H1 (cell line): ENCODE measurements around the gene MAGED2. TPM values are rescaled to one million over a fixed set of nuclear protein-coding genes. Genes with fewer than 3 reads are reported as not detected.

Experiments used
- CTCF ChIA-PET: fragments of 300-600 bp; sonication (Branson Sonifier 250); formaldehyde crosslinking; loops from one replicate; lab custom pipeline; 2021; ENCODE audit not compliant: partially characterized antibody; lab: Charles Lee
- POLR2A ChIA-PET: fragments of 300-600 bp; sonication (Branson Sonifier 250); formaldehyde crosslinking; loops from one replicate; lab custom pipeline; 2021; ENCODE audit warnings: inconsistent platforms; ENCODE audit not compliant: partially characterized antibody; lab: Charles Lee
- DNase-seq, 2 experiments: peaks; one replicate each; pipeline versions ENCODE4 v3.0.0 to v3.0.0-alpha.2; 2010 to 2022; ENCODE audit warnings: low spot score in 2 of 2, low read depth in 1 of 2, mixed read lengths in 1 of 2
- FAIRE-seq: peaks from 2 replicates; lab custom pipeline; 2011; peaks lifted over from hg19 to GRCh38; lab: Jason Lieb, UNC
- H2AFZ ChIP-seq: 2 replicates; pipeline ENCODE4 v1.8.1; 2012; ENCODE audit warnings: low read length, inconsistent platforms
- H2AK5ac ChIP-seq: 2 replicates; pipeline ENCODE4 v1.6.1; 2013; ENCODE audit warnings: low read depth, low read length
- H2BK120ac ChIP-seq: replicated peaks from 2 replicates; pipeline ENCODE3; 2013; ENCODE audit warnings: low read depth, low read length, inconsistent platforms
- H2BK12ac ChIP-seq: 2 replicates; pipeline ENCODE4 v1.6.1; 2013; ENCODE audit warnings: low read depth, low read length
- H2BK15ac ChIP-seq: 2 replicates; pipeline ENCODE4 v1.6.1; 2013; ENCODE audit warnings: low read length
- H2BK20ac ChIP-seq: 2 replicates; pipeline ENCODE4 v1.6.1; 2013; ENCODE audit warnings: low read length
- H2BK5ac ChIP-seq: 2 replicates; pipeline ENCODE4 v1.6.1; 2013; ENCODE audit warnings: low read depth, low read length
- H3K14ac ChIP-seq: 2 replicates; pipeline ENCODE4 v1.6.1; 2013; ENCODE audit warnings: inconsistent platforms; ENCODE audit not compliant: insufficient read length
- H3K18ac ChIP-seq: 2 replicates; pipeline ENCODE4 v1.6.1; 2013; ENCODE audit warnings: low read length; ENCODE audit errors: extremely low read depth
- H3K23ac ChIP-seq: 2 replicates; pipeline ENCODE4 v1.6.1; 2013; ENCODE audit warnings: inconsistent platforms; ENCODE audit not compliant: insufficient read length
- H3K23me2 ChIP-seq: 2 replicates; pipeline ENCODE4 v1.6.1; 2013; ENCODE audit warnings: low read depth, low read length
- H3K27ac ChIP-seq: 2 replicates; pipeline ENCODE4 v1.6.1; 2011; ENCODE audit warnings: low read depth, low read length, inconsistent platforms
- H3K27me3 ChIP-seq, 4 experiments: replicated peaks in 1 of 4; 1 replicate in 1 of 4; 2 replicates in 3 of 4; pipeline versions ENCODE4 v1.6.1 to v1.8.1; 2011 to 2013; ENCODE audit warnings: low read length in 3 of 4, mild to moderate bottlenecking in 3 of 4, inconsistent platforms in 2 of 4, mixed read lengths in 2 of 4, moderate library complexity in 1 of 4; ENCODE audit not compliant: control insufficient read depth in 3 of 4, insufficient read depth in 3 of 4; ENCODE audit errors: extremely low read depth in 1 of 4
- H3K36me3 ChIP-seq, 4 experiments: 2 replicates each; pipeline versions ENCODE4 v1.6.1 to v1.8.1; 2011 to 2013; ENCODE audit warnings: mild to moderate bottlenecking in 4 of 4, low read length in 3 of 4, moderate library complexity in 2 of 4, control low read depth in 1 of 4, inconsistent platforms in 1 of 4; ENCODE audit not compliant: insufficient read depth in 4 of 4, control insufficient read depth in 2 of 4
- H3K4ac ChIP-seq: replicated peaks from 2 replicates; pipeline ENCODE3; 2013; ENCODE audit warnings: low read length, low read depth, mixed read lengths, inconsistent platforms; ENCODE audit not compliant: insufficient read length
- H3K4me1 ChIP-seq, 4 experiments: replicated peaks in 1 of 4; 1 replicate in 1 of 4; 2 replicates in 3 of 4; pipeline versions ENCODE4 v1.6.1 to v1.8.1; 2011 to 2013; ENCODE audit warnings: low read length in 3 of 4, inconsistent platforms in 2 of 4, mixed read lengths in 1 of 4; ENCODE audit not compliant: insufficient read depth in 4 of 4, control insufficient read depth in 3 of 4
- H3K4me2 ChIP-seq, 2 experiments: 2 replicates each; pipeline versions ENCODE4 v1.6.1 to v1.8.1; 2011 to 2013; ENCODE audit warnings: low read depth in 2 of 2, low read length in 2 of 2, control low read depth in 1 of 2, inconsistent platforms in 1 of 2, mild to moderate bottlenecking in 1 of 2; ENCODE audit not compliant: insufficient read depth in 1 of 2
- H3K4me3 ChIP-seq, 4 experiments: fragments of 200-600, 300-600 bp in 1 of 4; sonication (generic), shearing (Covaris generic), sonication (Bioruptor Twin) in 1 of 4; 2 replicates each; pipeline versions ENCODE4 v1.5.1 to v1.8.1; 2011 to 2016; ENCODE audit warnings: low read length in 4 of 4, low read depth in 3 of 4, control low read depth in 2 of 4, inconsistent platforms in 2 of 4, mild to moderate bottlenecking in 2 of 4, mixed read lengths in 1 of 4, moderate library complexity in 1 of 4; ENCODE audit not compliant: insufficient read depth in 2 of 4; ENCODE audit errors: extremely low read depth in 1 of 4
- H3K56ac ChIP-seq: replicated peaks from 2 replicates; pipeline ENCODE3; 2013; ENCODE audit warnings: low read depth, mild to moderate bottlenecking, mixed read lengths, low read length, inconsistent platforms; ENCODE audit not compliant: insufficient read length
- H3K79me1 ChIP-seq: 2 replicates; pipeline ENCODE4 v1.6.1; 2013; ENCODE audit warnings: low read depth, low read length, control low read depth
- H3K79me2 ChIP-seq, 2 experiments: 2 replicates each; pipeline versions ENCODE4 v1.6.1 to v1.8.1; 2012 to 2013; ENCODE audit warnings: low read length in 2 of 2, mild to moderate bottlenecking in 2 of 2, inconsistent platforms in 1 of 2; ENCODE audit not compliant: insufficient read depth in 2 of 2, control insufficient read depth in 1 of 2
- H3K9ac ChIP-seq, 4 experiments: replicated peaks in 1 of 4; 1 replicate in 1 of 4; 2 replicates in 3 of 4; pipeline versions ENCODE4 v1.6.1 to v1.8.1; 2011 to 2013; ENCODE audit warnings: low read depth in 3 of 4, low read length in 3 of 4, control low read depth in 2 of 4, mild to moderate bottlenecking in 2 of 4, moderate library complexity in 2 of 4, inconsistent platforms in 1 of 4; ENCODE audit errors: extremely low read depth in 1 of 4
- H3K9me3 ChIP-seq, 2 experiments: 2 replicates each; pipeline versions ENCODE4 v1.6.1 to v1.8.1; 2012 to 2013; ENCODE audit warnings: mild to moderate bottlenecking in 2 of 2, moderate library complexity in 2 of 2, control low read depth in 1 of 2, inconsistent platforms in 1 of 2, low read depth in 1 of 2, low read length in 1 of 2, mixed read lengths in 1 of 2; ENCODE audit not compliant: insufficient read depth in 2 of 2
- H4K20me1 ChIP-seq, 2 experiments: replicated peaks in 1 of 2; 2 replicates each; pipeline versions ENCODE3 to v1.8.1; 2011 to 2013; ENCODE audit warnings: inconsistent platforms in 2 of 2, low read length in 2 of 2, mild to moderate bottlenecking in 1 of 2; ENCODE audit not compliant: insufficient read depth in 2 of 2, control insufficient read depth in 1 of 2
- H4K5ac ChIP-seq: 2 replicates; pipeline ENCODE4 v1.6.1; 2013; ENCODE audit warnings: low read length, low read depth, mixed read lengths, inconsistent platforms; ENCODE audit not compliant: insufficient read length
- H4K8ac ChIP-seq: 2 replicates; pipeline ENCODE4 v1.8.0; 2013; ENCODE audit warnings: mild to moderate bottlenecking, moderate library complexity, low read length, inconsistent platforms; ENCODE audit not compliant: insufficient read depth; ENCODE audit errors: extremely low read depth
- H4K91ac ChIP-seq: replicated peaks from 2 replicates; pipeline ENCODE3; 2013; ENCODE audit warnings: low read length, mixed read lengths, inconsistent platforms; ENCODE audit not compliant: insufficient read length
- JUN ChIP-seq: IDR thresholded peaks from 2 replicates; pipeline ENCODE4 v1.6.1; 2011; ENCODE audit warnings: low read depth, mild to moderate bottlenecking, improper control_type of control experiment, low read length
- KDM4A ChIP-seq: IDR thresholded peaks from one replicate; pipeline ENCODE4 v1.7.1; 2012; ENCODE audit warnings: low read depth, mild to moderate bottlenecking, moderate library complexity, low read length, inconsistent platforms; ENCODE audit not compliant: severe bottlenecking
- KDM5A ChIP-seq: fragments of 200-600 bp; IDR thresholded peaks from 2 replicates; pipeline ENCODE4 v1.7.1; 2012; ENCODE audit warnings: mild to moderate bottlenecking, low read length, inconsistent platforms, mixed read lengths
- MAFK ChIP-seq: IDR thresholded peaks from 2 replicates; pipeline ENCODE4 v1.6.1; 2012; ENCODE audit warnings: low read depth, mild to moderate bottlenecking, improper control_type of control experiment, low read length
- NANOG ChIP-seq: IDR thresholded peaks from 2 replicates; pipeline ENCODE4 v1.6.1; 2011; ENCODE audit warnings: low read length, low read depth, mild to moderate bottlenecking, inconsistent platforms; ENCODE audit not compliant: insufficient read depth, poor library complexity, severe bottlenecking
- NRF1 ChIP-seq: IDR thresholded peaks from 2 replicates; pipeline ENCODE4 v1.6.1; 2011; ENCODE audit warnings: mild to moderate bottlenecking, low read depth, low read length, improper control_type of control experiment
- POU5F1 ChIP-seq: IDR thresholded peaks from 2 replicates; pipeline ENCODE4 v1.6.1; 2011; ENCODE audit warnings: low read depth, mild to moderate bottlenecking, low read length, moderate library complexity
- RNF2 ChIP-seq: fragments of 200-900, 300-1000 bp; sonication (generic); IDR thresholded peaks from 2 replicates; pipeline ENCODE4 v1.7.1; 2016; ENCODE audit warnings: borderline replicate concordance, low read depth, mild to moderate bottlenecking, antibody characterized with exemption, low read length; ENCODE audit not compliant: poor library complexity, severe bottlenecking; ENCODE audit errors: missing control alignments
- TBP ChIP-seq: IDR thresholded peaks from 2 replicates; pipeline ENCODE4 v1.6.1; 2011; ENCODE audit warnings: low read depth, low read length, improper control_type of control experiment
- TEAD4 ChIP-seq: IDR thresholded peaks from 2 replicates; pipeline ENCODE4 v1.6.1; 2012; ENCODE audit warnings: low read depth, low read length, inconsistent platforms, mixed read lengths
- WGBS, 2 experiments: shearing (Covaris generic) in 1 of 2; methylation state at CpG; one replicate each; pipeline versions ENCODE4 v1.1.6 to v1.1.7; 2013 to 2015; ENCODE audit warnings: low lambda C conversion rate in 2 of 2, mixed read lengths in 2 of 2, inconsistent platforms in 1 of 2, low coverage in 1 of 2, missing lambda C conversion rate in 1 of 2; ENCODE audit not compliant: insufficient replicate concordance in 2 of 2, insufficient coverage in 1 of 2, insufficient read length in 1 of 2; ENCODE audit errors: extremely low coverage in 1 of 2, missing lambda C conversion rate in 1 of 2; 5-methylcytosine and 5-hydroxymethylcytosine counted together
- polyA plus RNA-seq, 7 experiments: library from polyadenylated mRNA; depleted of rRNA in 3 of 7; stranded (reverse) in 5 of 7; unstranded in 2 of 7; fragments of >200 nt in 5 of 7; fragments of 200-250 nt in 2 of 7; gene quantifications; 1 replicate in 5 of 7; 2 replicates in 1 of 7; 4 replicates in 1 of 7; pipeline versions ENCODE4 v1.2.1 to v1.2.3, GENCODE V29; 2011 to 2013; ENCODE audit warnings: missing spikeins in 2 of 7, mixed read lengths in 2 of 7
- total RNA-seq: library from RNA; stranded (reverse); fragmentation: NEBNext Ultra II Directional; extraction: Animal tissue kit (Norgen Biotek cat#: 25700); gene quantifications from 2 replicates; pipeline ENCODE4 v1.2.1, GENCODE V29; 2021
- TF ChIP-seq, protein P1 (sequence below): IDR thresholded peaks from 2 replicates; pipeline ENCODE4 v1.6.1; 2011; ENCODE audit warnings: low read depth, mild to moderate bottlenecking, low read length; ENCODE audit not compliant: insufficient read depth
- TF ChIP-seq, protein P2 (sequence below): IDR thresholded peaks from 2 replicates; pipeline ENCODE4 v1.6.1; 2012; ENCODE audit warnings: low read length, inconsistent platforms

Gene MAGED2
- total and polyA plus RNA-seq, 2 of the 8 experiments (the other 6 are each of a cell fraction or from before 2014, with no cell fraction given): 83.3 to 120 TPM

DNA sequence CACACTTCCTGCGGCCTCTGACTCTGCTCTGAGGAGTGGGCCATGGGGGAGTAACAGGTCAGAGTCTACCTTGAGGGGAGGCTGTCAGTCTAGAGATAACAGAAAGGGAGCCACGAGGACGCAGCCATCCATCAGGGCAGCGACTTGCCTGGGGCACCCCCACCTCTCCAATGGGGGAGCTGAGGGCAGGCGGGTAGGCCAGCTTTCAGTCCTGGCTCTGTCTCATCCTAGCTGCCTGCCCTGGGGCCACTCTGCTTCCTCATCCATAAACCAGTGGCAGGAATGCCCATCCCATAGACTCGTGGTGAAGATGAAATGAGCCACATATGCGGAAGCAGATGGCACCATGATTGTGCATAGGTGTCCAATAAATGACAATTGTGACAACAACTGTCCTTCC lies 13.2 kb downstream of the MAGED2 start:
- Histone ChIP-seq H2BK120ac (no peak overlapping the region), H2BK12ac (no peak overlapping the region), H3K4me2 (no peak overlapping the region), H4K91ac (no peak overlapping the region), H3K56ac (no peak overlapping the region), H3K23me2 (no peaks in the 10 kb centered on the region), H3K4me3 (no peak overlapping the region), H2BK20ac (no peak overlapping the region), H3K27me3 (no peaks in the 10 kb centered on the region), H4K8ac (no peak overlapping the region), H3K18ac (no peak overlapping the region), H3K27ac (no peak overlapping the region), H3K79me1 (no peaks in the 10 kb centered on the region), H3K23ac (no peak overlapping the region), H3K9ac (no peak overlapping the region), H4K5ac (no peak overlapping the region), H3K14ac (no peak overlapping the region), H2AFZ (no peak overlapping the region), H3K4ac (no peak overlapping the region), H4K20me1 (no peaks in the 10 kb centered on the region), H2BK15ac (no peak overlapping the region), H3K4me1 (no peaks in the 10 kb centered on the region), H2BK5ac (no peak overlapping the region), H2AK5ac (no peak overlapping the region), H3K79me2 (no peaks in the 10 kb centered on the region), H3K36me3 (peaks cover 0 to 3% (median 0%) of the 10 kb centered on the region in 4 experiments; a peak in 3 of 8 replicates), H3K9me3 (no peaks in the 10 kb centered on the region)
- CTCF ChIA-PET: no interaction called here
- WGBS, 2 experiments: 84% methylated on average over 7 of the region's 7 CpGs; no CpG with 5 or more reads in 1 of the 2 experiments
- POLR2A ChIA-PET: interaction anchor here (1.5 kb wide), 1 partner anchor 12 kb away, joined by 3 read pairs; no protein-coding TSS in a partner anchor
- FAIRE-seq (no peak), DNase-seq (no peak)
- TF ChIP-seq NRF1 (no peak), POU5F1 (no peak), JUN (no peak), TBP (no peak), KDM4A (no peak), RNF2 (no peak), MAFK (no peak), TEAD4 (no peak), KDM5A (no peak), NANOG (no peak)
- TF ChIP-seq, protein P1, sequence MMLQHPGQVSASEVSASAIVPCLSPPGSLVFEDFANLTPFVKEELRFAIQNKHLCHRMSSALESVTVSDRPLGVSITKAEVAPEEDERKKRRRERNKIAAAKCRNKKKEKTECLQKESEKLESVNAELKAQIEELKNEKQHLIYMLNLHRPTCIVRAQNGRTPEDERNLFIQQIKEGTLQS: no peak
- TF ChIP-seq, protein P2, sequence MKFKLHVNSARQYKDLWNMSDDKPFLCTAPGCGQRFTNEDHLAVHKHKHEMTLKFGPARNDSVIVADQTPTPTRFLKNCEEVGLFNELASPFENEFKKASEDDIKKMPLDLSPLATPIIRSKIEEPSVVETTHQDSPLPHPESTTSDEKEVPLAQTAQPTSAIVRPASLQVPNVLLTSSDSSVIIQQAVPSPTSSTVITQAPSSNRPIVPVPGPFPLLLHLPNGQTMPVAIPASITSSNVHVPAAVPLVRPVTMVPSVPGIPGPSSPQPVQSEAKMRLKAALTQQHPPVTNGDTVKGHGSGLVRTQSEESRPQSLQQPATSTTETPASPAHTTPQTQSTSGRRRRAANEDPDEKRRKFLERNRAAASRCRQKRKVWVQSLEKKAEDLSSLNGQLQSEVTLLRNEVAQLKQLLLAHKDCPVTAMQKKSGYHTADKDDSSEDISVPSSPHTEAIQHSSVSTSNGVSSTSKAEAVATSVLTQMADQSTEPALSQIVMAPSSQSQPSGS: no peak
